Mesangial cell (primary cell): ENCODE data around the gene SOD1. TPM values are rescaled to one million over a fixed set of nuclear protein-coding genes. Genes with fewer than 3 reads are reported as not detected.

ENCODE experiments used
- total RNA-seq: library from RNA; depleted of rRNA; stranded (reverse); fragments of >200 nt; gene quantifications from 2 replicates; pipeline ENCODE4 v1.2.3, GENCODE V29; 2015

SOD1 gene
- 137 and 182 TPM in 2 replicates for total RNA-seq

GRCh38 chr21:31659536-31660258 is at the start of gene SOD1:
Gene SOD1 (plus strand): TSS chr21:31659693. CDS start chr21:31659770, 77 bp downstream.

Other genes starting within 250 kb of the SOD1 start
- 8.8 and 10.3 TPM in 2 replicates for gene SCAF4, start 72.4 kb downstream of the SOD1 start, total RNA-seq
- gene HUNK, start 213.3 kb downstream of the SOD1 start, total RNA-seq = 0.13 and 0.16 TPM in 2 replicates